HG03442 (cell line): ENCODE data around the gene FAM78A.
"Not testable (repeated sequence)": the region's sequence is repeated elsewhere in the genome, so short reads cannot be mapped to it uniquely, and the experiment has no call there.

ENCODE experiments used
- ATAC-seq: cut with Tn5 transposase; IDR thresholded peaks from one replicate; pipeline ENCODE4 v1.9.1; 2021; ENCODE audit warnings: mild to moderate bottlenecking, moderate library complexity; ENCODE audit not compliant: unreplicated experiment

The FAM78A gene

DNA sequence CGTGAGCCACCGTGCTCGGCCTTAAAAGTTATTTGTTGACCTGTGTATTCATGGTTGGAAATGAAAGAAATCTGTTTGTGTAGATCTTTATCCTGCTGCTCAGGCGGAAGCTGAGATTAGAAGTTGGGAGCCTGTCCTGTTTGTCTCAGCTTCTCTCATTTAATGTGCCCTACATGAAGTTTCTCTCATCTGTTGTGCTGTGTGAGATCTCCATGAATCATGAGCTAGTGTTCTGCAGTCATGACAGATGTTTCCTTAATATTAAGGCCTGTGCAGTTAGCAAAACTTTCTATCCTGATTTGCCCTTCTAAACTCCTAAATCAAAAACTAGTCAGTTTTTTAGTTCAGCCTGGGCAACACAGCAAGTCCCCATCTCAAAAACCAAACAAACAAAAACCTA is 59.5 kb downstream of the FAM78A start:
- ATAC-seq, result no peak

DNA sequence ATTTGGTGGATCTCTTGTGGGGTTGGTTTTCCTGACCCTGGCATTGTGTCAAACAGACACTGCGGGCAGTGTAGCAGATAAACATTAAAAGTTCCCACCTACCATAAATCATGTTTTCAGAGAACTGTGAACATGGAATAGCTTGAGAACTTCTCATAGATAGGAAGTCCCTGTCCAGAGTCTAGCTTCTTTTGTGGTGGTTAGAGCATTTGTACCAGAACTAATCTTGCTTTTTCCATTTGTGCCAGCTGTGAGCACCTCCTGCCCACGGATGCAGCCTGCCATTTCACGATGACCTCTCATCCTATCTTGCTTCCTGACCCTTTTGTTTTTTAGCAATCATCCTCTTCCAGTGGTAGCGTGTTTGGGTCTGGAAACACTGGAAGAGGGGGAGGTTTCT is 61.4 kb downstream of the FAM78A start:
- no peak for ATAC-seq

DNA sequence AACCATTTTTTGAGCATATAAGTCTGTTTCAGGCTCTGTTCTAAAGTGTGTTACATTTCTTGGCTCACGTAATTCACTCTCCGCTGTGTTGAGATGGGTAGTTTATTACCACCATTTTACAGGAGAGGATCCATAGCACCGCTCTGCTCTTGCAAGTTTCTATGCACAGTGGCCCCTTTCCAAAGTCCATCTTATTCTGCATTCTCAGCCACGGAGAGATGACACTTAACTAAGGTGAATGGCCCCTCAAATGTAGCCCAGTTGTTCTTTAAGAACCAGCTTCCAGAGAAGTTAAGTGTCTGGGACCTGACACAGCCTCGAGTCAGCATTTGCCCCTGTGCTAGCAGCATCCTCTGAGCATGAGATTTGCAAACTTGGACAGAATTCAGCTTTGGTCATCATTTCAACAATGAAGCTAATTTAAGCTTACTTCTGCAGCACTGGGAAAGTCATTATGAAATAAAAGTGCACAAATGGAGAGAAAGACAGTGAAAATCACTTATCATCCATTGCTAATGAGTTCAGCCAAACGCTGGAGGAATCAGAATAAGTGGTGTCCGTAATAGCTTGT is 61.9 kb downstream of the FAM78A start:
- ATAC-seq, result no peak

DNA sequence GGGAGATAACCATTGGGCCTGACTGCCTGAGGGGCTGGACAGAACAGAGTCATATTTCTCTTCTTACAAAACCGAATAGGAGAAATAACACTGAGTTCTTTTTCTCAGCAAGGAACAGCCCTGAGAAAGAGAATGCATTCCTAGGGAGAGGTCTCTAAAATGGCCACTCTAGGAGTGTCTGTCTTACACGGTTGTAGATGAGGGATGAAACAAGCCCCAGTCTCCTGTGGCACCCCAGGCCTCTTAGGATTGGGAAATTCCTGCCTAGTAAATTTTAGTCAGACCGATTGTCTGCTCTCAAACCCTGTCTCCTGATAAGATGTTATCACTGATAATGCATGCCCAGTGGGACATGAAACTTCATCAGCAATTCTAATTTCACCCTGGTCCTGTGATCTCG is 64.4 kb downstream of the FAM78A start:
- not testable (repeated sequence) for ATAC-seq
